CD1c-positive myeloid dendritic cell (primary cell): Measurements from ENCODE around the gene LMF2.

ENCODE experiments used
- DNase-seq: peaks from one replicate; pipeline ENCODE4 v3.0.0-alpha.2; 2016; ENCODE audit errors: extremely low spot score

LMF2 gene

GRCh38 chr22:50504369-50505211 is 2.9 kb downstream of the LMF2 start:
- DNase-seq = no peak

GRCh38 chr22:50503475-50504145 is 3.9 kb downstream of the LMF2 start:
- DNase-seq = no peak

- no peak for DNase-seq
These were observed 4.7 kb downstream of the LMF2 start for GRCh38 chr22:50502628-50503474.

- no peak for DNase-seq
These were observed 5.4 kb downstream of the LMF2 start for GRCh38 chr22:50502096-50502495.

GRCh38 chr22:50500452-50500851 is 7.0 kb downstream of the LMF2 start:
- DNase-seq = no peak

GRCh38 chr22:50498322-50498890 is 9.1 kb downstream of the LMF2 start:
- DNase-seq = peak; percentile 82

- DNase-seq = no peak
These were observed 10.4 kb downstream of the LMF2 start for GRCh38 chr22:50497093-50497492.

- peak; percentile 92 for DNase-seq
These were observed 16.8 kb downstream of the LMF2 start for GRCh38 chr22:50490531-50491308.

GRCh38 chr22:50489363-50490243 is 17.9 kb downstream of the LMF2 start:
- DNase-seq = no peak

GRCh38 chr22:50488886-50489285 is 18.6 kb downstream of the LMF2 start:
- DNase-seq = no peak

- no peak for DNase-seq
These were observed 19.4 kb downstream of the LMF2 start for GRCh38 chr22:50488006-50488677.

- DNase-seq = no peak
These were observed 20.1 kb downstream of the LMF2 start for GRCh38 chr22:50487290-50488005.

GRCh38 chr22:50486561-50487289 is 20.8 kb downstream of the LMF2 start, which contains the start of gene MIOX:
MIOX (plus strand) TSS chr22:50486859; CDS start chr22:50486898, 39 bp downstream.
- DNase-seq = no peak

- DNase-seq = no peak
These were observed 22.0 kb downstream of the LMF2 start for GRCh38 chr22:50485221-50486131.

GRCh38 chr22:50483977-50484853 is 23.3 kb downstream of the LMF2 start:
- no peak for DNase-seq

GRCh38 chr22:50483556-50483955 is 23.9 kb downstream of the LMF2 start:
- no peak for DNase-seq
